Neuronal stem cell (in vitro differentiated cells): ENCODE results near the gene COPS4.
"Not testable (repeated sequence)": the region's sequence is repeated elsewhere in the genome, so short reads cannot be mapped to it uniquely, and the experiment has no call there.

Source experiments
- DNase-seq: peaks from one replicate; pipeline ENCODE4 v3.0.0-alpha.2; 2013; ENCODE audit warnings: low spot score
- H2AFZ ChIP-seq: one replicate; pipeline ENCODE4 v1.6.1; 2013; ENCODE audit warnings: mild to moderate bottlenecking, low read length, inconsistent platforms
- H2AK5ac ChIP-seq: 2 replicates; pipeline ENCODE4 v1.6.1; 2013; ENCODE audit warnings: low read depth, mild to moderate bottlenecking, inconsistent platforms, low read length, moderate library complexity, mixed read lengths
- H2BK120ac ChIP-seq: 2 replicates; pipeline ENCODE4 v1.6.1; 2013; ENCODE audit warnings: low read depth, mild to moderate bottlenecking, inconsistent platforms, low read length, moderate library complexity, mixed read lengths
- H2BK12ac ChIP-seq: one replicate; pipeline ENCODE4 v1.6.1; 2013; ENCODE audit warnings: low read length, inconsistent platforms
- H2BK15ac ChIP-seq: 2 replicates; pipeline ENCODE4 v1.6.1; 2013; ENCODE audit warnings: mild to moderate bottlenecking, low read length, inconsistent platforms, mixed read lengths
- H2BK5ac ChIP-seq: one replicate; pipeline ENCODE4 v1.6.1; 2013; ENCODE audit warnings: inconsistent platforms, mild to moderate bottlenecking, low read length, moderate library complexity
- H3K14ac ChIP-seq: one replicate; pipeline ENCODE4 v1.6.1; 2013; ENCODE audit warnings: low read length, inconsistent platforms
- H3K18ac ChIP-seq: 2 replicates; pipeline ENCODE4 v1.6.1; 2013; ENCODE audit warnings: low read length, inconsistent platforms
- H3K23ac ChIP-seq: 2 replicates; pipeline ENCODE4 v1.6.1; 2013; ENCODE audit warnings: low read depth, mild to moderate bottlenecking, mixed read lengths, low read length, inconsistent platforms; ENCODE audit not compliant: poor library complexity
- H3K27ac ChIP-seq: replicated peaks from 3 replicates; pipeline ENCODE4 v1.5.1; 2013; ENCODE audit warnings: low read length, inconsistent platforms
- H3K27me3 ChIP-seq, 3 experiments: 2 replicates each; pipeline ENCODE4 v1.6.1; 2013; ENCODE audit warnings: low read length in 3 of 3, mild to moderate bottlenecking in 2 of 3, inconsistent platforms in 1 of 3, low read depth in 1 of 3, mixed read lengths in 1 of 3, moderate library complexity in 1 of 3; ENCODE audit not compliant: control insufficient read depth in 3 of 3, insufficient read depth in 3 of 3
- H3K36me3 ChIP-seq, 2 donors: replicated peaks in 1 of 2; 2 replicates each; pipeline ENCODE4 v1.6.1; 2013; ENCODE audit warnings: low read length in 2 of 2; ENCODE audit not compliant: control insufficient read depth in 2 of 2, insufficient read depth in 2 of 2
- H3K4ac ChIP-seq: 2 replicates; pipeline ENCODE4 v1.6.1; 2013; ENCODE audit warnings: inconsistent platforms, mild to moderate bottlenecking, low read length, moderate library complexity
- H3K4me1 ChIP-seq, 2 donors: 1 replicate in 1 of 2; 2 replicates in 1 of 2; pipeline ENCODE4 v1.6.1; 2013; ENCODE audit warnings: low read length in 2 of 2, low read depth in 1 of 2; ENCODE audit not compliant: control insufficient read depth in 2 of 2, insufficient read depth in 1 of 2
- H3K4me2 ChIP-seq: one replicate; pipeline ENCODE4 v1.6.1; 2013; ENCODE audit warnings: mild to moderate bottlenecking, low read length, inconsistent platforms; ENCODE audit not compliant: insufficient read depth, poor library complexity, severe bottlenecking
- H3K4me3 ChIP-seq, 2 donors: 2 replicates each; pipeline ENCODE4 v1.5.1; 2013; ENCODE audit warnings: low read length in 2 of 2, mild to moderate bottlenecking in 2 of 2, inconsistent platforms in 1 of 2, moderate library complexity in 1 of 2
- H3K79me1 ChIP-seq: one replicate; pipeline ENCODE4 v1.6.1; 2013; ENCODE audit warnings: low read depth, mild to moderate bottlenecking, inconsistent platforms, low read length, moderate library complexity
- H3K9ac ChIP-seq: one replicate; pipeline ENCODE4 v1.6.1; 2013; ENCODE audit warnings: mild to moderate bottlenecking, low read depth, low read length, inconsistent platforms; ENCODE audit not compliant: poor library complexity
- H3K9me3 ChIP-seq, 2 donors: replicated peaks in 1 of 2; 2 replicates each; pipeline versions ENCODE3 to v1.6.1; 2013; ENCODE audit warnings: low read length in 2 of 2, mild to moderate bottlenecking in 2 of 2, inconsistent platforms in 1 of 2, low read depth in 1 of 2, mixed read lengths in 1 of 2, moderate library complexity in 1 of 2; ENCODE audit not compliant: control insufficient read depth in 2 of 2, insufficient read depth in 1 of 2
- H4K8ac ChIP-seq: one replicate; pipeline ENCODE4 v1.6.1; 2013; ENCODE audit warnings: low read depth, mild to moderate bottlenecking, inconsistent platforms, low read length, moderate library complexity
- H4K91ac ChIP-seq: one replicate; pipeline ENCODE4 v1.6.1; 2013; ENCODE audit warnings: low read length, low read depth, mild to moderate bottlenecking, inconsistent platforms; ENCODE audit not compliant: poor library complexity
- WGBS, 2 donors: extraction: QIAGEN DNeasy Blood & Tissue Kit; methylation state at CpG; one replicate each; pipeline ENCODE4 v1.1.7; 2013; ENCODE audit warnings: missing lambda C conversion rate in 2 of 2, mixed read lengths in 1 of 2; ENCODE audit not compliant: insufficient read length in 2 of 2, insufficient replicate concordance in 1 of 2; ENCODE audit errors: extremely low coverage in 2 of 2; 5-methylcytosine and 5-hydroxymethylcytosine counted together

Gene COPS4

GRCh38 chr4:83110223-83110945, 75.4 kb downstream of the COPS4 start:
- Histone ChIP-seq H3K23ac (no peak overlapping the region), H3K79me1 (no peaks in the 10 kb centered on the region), H4K91ac (no peak overlapping the region), H3K36me3 (no peaks in the 10 kb centered on the region), H3K4me3 (peak overlapping the region; percentile 40 to 81), H2BK120ac (no peak overlapping the region), H3K4me1 (no peaks in the 10 kb centered on the region), H3K4me2 (peak overlapping the region; percentile 70), H3K27ac (no peak overlapping the region), H3K9me3 (no peaks in the 10 kb centered on the region), H3K4ac (no peak overlapping the region), H2BK15ac (no peak overlapping the region), H4K8ac (no peak overlapping the region), H3K9ac (no peak overlapping the region), H2BK12ac (no peak overlapping the region), H3K27me3 (peaks cover 3 to 35% (median 18%) of the 10 kb centered on the region in 3 experiments), H2AFZ (peak overlapping the region; percentile 85), H3K18ac (no peak overlapping the region), H2AK5ac (no peak overlapping the region), H3K14ac (no peak overlapping the region), H2BK5ac (no peak overlapping the region)
- DNase-seq, result peak; percentile 46
- no CpG with 5 or more reads among the region's 18 CpGs for WGBS, 2 donors

- no peak overlapping the region for H2BK5ac ChIP-seq
- no peak overlapping the region for H3K18ac ChIP-seq
- H3K27me3 ChIP-seq, result peaks cover 3 to 35% (median 18%) of the 10 kb centered on the region in 3 experiments
- H3K4me3 ChIP-seq, result no peak overlapping the region
- no peak overlapping the region for H4K8ac ChIP-seq
- no peak overlapping the region for H2BK12ac ChIP-seq
- H2BK120ac ChIP-seq, result no peak overlapping the region
- H2AFZ ChIP-seq, result peak overlapping the region; percentile 85
- H3K4me2 ChIP-seq, result no peak overlapping the region
- H2BK15ac ChIP-seq, result no peak overlapping the region
- H3K79me1 ChIP-seq, result no peaks in the 10 kb centered on the region
- no CpG with 5 or more reads among the region's 8 CpGs for WGBS, 2 donors
- H3K36me3 ChIP-seq, result no peaks in the 10 kb centered on the region
- no peak overlapping the region for H3K9ac ChIP-seq
- H3K27ac ChIP-seq, result no peak overlapping the region
- H3K4ac ChIP-seq, result no peak overlapping the region
- H2AK5ac ChIP-seq, result no peak overlapping the region
- no peak overlapping the region for H3K14ac ChIP-seq
- DNase-seq, result no peak
- no peak overlapping the region for H3K23ac ChIP-seq
- H4K91ac ChIP-seq, result no peak overlapping the region
- H3K4me1 ChIP-seq, result no peaks in the 10 kb centered on the region
- no peaks in the 10 kb centered on the region for H3K9me3 ChIP-seq
These were observed 76.2 kb downstream of the COPS4 start for GRCh38 chr4:83110970-83111750.

- H2BK120ac ChIP-seq, H2BK12ac ChIP-seq, H3K27ac ChIP-seq, DNase-seq, H3K18ac ChIP-seq, H2AK5ac ChIP-seq, H3K9ac ChIP-seq, H3K79me1 ChIP-seq, H4K8ac ChIP-seq, H2AFZ ChIP-seq, H4K91ac ChIP-seq, H3K14ac ChIP-seq, H2BK5ac ChIP-seq, H3K4me3 ChIP-seq, H3K36me3 ChIP-seq, H3K4me1 ChIP-seq, H3K9me3 ChIP-seq, H2BK15ac ChIP-seq, H3K4me2 ChIP-seq, H3K4ac ChIP-seq, H3K23ac ChIP-seq: not testable (repeated sequence)
- H3K27me3 ChIP-seq, result peaks cover 3 to 35% (median 18%) of the 10 kb centered on the region in 3 experiments
- no CpG with 5 or more reads among the region's 7 CpGs for WGBS, 2 donors
These were observed 76.8 kb downstream of the COPS4 start for GRCh38 chr4:83111751-83112141.

GRCh38 chr4:83112231-83112630, 77.2 kb downstream of the COPS4 start:
- Histone ChIP-seq H3K23ac (no peak overlapping the region), H3K4me3 (no peak overlapping the region), H3K4me1 (no peaks in the 10 kb centered on the region), H3K27me3 (peaks cover 3 to 35% (median 18%) of the 10 kb centered on the region in 3 experiments), H3K18ac (no peak overlapping the region), H3K4ac (no peak overlapping the region), H3K4me2 (no peak overlapping the region), H2BK5ac (no peak overlapping the region), H2AFZ (no peak overlapping the region), H2AK5ac (no peak overlapping the region), H3K27ac (no peak overlapping the region), H4K91ac (no peak overlapping the region), H2BK15ac (no peak overlapping the region), H3K9me3 (no peaks in the 10 kb centered on the region), H3K14ac (no peak overlapping the region), H3K36me3 (no peaks in the 10 kb centered on the region), H2BK120ac (no peak overlapping the region), H3K9ac (no peak overlapping the region), H3K79me1 (no peaks in the 10 kb centered on the region), H4K8ac (no peak overlapping the region), H2BK12ac (no peak overlapping the region)
- no CpG with 5 or more reads among the region's 2 CpGs for WGBS, 2 donors
- DNase-seq, result no peak
